ENCODE data around the gene KRT84.

DNA sequence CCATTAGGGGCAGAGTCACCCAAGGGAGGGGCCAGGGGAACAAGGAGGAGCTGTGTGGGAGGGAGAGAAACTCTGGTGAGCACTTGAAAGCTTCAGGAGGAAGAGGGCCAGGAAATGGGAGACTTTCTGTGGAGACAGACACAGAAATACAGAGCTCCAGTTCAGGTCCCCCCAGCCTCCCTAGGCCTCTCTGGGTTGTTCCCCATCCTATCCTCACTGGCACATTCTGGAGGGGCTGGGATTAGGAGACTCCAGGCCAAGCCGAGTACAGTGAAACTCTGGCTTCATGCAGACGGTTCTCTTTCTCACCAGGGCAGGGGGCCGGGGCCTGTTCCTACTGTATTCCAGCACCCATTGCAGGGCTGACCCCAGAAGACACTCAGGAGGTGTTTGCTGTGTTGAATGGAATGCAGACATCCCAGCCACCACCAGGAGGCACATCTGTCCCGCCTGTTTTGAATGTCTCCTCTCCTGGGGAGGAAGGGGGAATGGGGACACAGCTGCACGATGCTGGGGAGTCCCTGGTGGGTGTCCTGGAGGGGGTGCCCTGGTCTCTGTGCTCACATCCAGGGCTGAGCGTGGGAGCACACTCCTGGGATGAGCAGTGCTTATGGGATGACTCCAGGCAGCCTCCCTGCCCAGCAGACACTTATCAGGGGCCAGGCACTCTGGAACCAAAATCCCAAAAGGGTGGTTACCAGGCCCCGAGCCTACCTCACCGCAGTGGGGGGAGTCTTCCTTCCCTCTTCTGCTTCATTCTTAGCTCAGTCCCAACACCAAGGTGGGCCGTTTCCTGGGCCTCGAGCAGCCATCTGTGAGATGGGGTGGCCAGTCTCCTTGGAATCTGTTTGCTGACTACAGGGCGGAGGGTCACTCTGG is 5.5 kb upstream of the KRT84 start:
- TF ChIP-seq, protein P1, sequence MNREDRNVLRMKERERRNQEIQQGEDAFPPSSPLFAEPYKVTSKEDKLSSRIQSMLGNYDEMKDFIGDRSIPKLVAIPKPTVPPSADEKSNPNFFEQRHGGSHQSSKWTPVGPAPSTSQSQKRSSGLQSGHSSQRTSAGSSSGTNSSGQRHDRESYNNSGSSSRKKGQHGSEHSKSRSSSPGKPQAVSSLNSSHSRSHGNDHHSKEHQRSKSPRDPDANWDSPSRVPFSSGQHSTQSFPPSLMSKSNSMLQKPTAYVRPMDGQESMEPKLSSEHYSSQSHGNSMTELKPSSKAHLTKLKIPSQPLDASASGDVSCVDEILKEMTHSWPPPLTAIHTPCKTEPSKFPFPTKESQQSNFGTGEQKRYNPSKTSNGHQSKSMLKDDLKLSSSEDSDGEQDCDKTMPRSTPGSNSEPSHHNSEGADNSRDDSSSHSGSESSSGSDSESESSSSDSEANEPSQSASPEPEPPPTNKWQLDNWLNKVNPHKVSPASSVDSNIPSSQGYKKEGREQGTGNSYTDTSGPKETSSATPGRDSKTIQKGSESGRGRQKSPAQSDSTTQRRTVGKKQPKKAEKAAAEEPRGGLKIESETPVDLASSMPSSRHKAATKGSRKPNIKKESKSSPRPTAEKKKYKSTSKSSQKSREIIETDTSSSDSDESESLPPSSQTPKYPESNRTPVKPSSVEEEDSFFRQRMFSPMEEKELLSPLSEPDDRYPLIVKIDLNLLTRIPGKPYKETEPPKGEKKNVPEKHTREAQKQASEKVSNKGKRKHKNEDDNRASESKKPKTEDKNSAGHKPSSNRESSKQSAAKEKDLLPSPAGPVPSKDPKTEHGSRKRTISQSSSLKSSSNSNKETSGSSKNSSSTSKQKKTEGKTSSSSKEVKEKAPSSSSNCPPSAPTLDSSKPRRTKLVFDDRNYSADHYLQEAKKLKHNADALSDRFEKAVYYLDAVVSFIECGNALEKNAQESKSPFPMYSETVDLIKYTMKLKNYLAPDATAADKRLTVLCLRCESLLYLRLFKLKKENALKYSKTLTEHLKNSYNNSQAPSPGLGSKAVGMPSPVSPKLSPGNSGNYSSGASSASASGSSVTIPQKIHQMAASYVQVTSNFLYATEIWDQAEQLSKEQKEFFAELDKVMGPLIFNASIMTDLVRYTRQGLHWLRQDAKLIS (CRISPR knock-in tag; IDR thresholded peaks at IDR 0.05; ENCODE audit: borderline replicate concordance): no peak
- no peak for TF ChIP-seq FOXK1 (CRISPR knock-in tag; IDR thresholded peaks at IDR 0.05)
- no peak for TF ChIP-seq ESRRA (CRISPR knock-in tag; IDR thresholded peaks at IDR 0.05; ENCODE audit: borderline replicate concordance)
- TF ChIP-seq, protein P2, sequence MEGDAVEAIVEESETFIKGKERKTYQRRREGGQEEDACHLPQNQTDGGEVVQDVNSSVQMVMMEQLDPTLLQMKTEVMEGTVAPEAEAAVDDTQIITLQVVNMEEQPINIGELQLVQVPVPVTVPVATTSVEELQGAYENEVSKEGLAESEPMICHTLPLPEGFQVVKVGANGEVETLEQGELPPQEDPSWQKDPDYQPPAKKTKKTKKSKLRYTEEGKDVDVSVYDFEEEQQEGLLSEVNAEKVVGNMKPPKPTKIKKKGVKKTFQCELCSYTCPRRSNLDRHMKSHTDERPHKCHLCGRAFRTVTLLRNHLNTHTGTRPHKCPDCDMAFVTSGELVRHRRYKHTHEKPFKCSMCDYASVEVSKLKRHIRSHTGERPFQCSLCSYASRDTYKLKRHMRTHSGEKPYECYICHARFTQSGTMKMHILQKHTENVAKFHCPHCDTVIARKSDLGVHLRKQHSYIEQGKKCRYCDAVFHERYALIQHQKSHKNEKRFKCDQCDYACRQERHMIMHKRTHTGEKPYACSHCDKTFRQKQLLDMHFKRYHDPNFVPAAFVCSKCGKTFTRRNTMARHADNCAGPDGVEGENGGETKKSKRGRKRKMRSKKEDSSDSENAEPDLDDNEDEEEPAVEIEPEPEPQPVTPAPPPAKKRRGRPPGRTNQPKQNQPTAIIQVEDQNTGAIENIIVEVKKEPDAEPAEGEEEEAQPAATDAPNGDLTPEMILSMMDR (IDR thresholded peaks at IDR 0.05): 0 out of 2 replicates have a peak, but pooled peaks have one; percentile 38
- no peak for TF ChIP-seq GABPB1 (CRISPR knock-in tag; IDR thresholded peaks at IDR 0.05)

Data from WTC11 (cell line).